K562 (cell line): ENCODE measurements around the gene ENSA. TPM values are rescaled to one million over a fixed set of nuclear protein-coding genes. Genes with fewer than 3 reads are reported as not detected.

ENCODE experiments used
- BACH1 ChIP-seq: fragments of 200-800 bp; sonication (Bioruptor generic); IDR thresholded peaks from 2 replicates; pipeline ENCODE4 v1.6.1; 2016; ENCODE audit warnings: missing genetic modification characterization, missing compliant biosample characterization
- BRD9 ChIP-seq: fragments of 450-650 bp; IDR thresholded peaks from 2 replicates; pipeline ENCODE4 v1.6.1; 2018; ENCODE audit warnings: low read depth; ENCODE audit not compliant: partially characterized antibody
- CTBP1 ChIP-seq: fragments of 450-650 bp; IDR thresholded peaks from 2 replicates; pipeline ENCODE4 v1.6.1; 2016; ENCODE audit warnings: borderline replicate concordance
- E2F3 ChIP-seq: fragments of 250-450 bp; sonication (Bioruptor Pico); IDR thresholded peaks from 2 replicates; pipeline ENCODE4 v1.4.0; 2020; ENCODE audit warnings: mild to moderate bottlenecking
- GABPB1 ChIP-seq: sonication (generic); formaldehyde crosslinking; IDR thresholded peaks from 2 replicates; pipeline ENCODE4 v1.8.0; 2022; ENCODE audit warnings: mild to moderate bottlenecking, missing genetic modification reagents
- GATA2 ChIP-seq: sonication (generic); formaldehyde crosslinking; IDR thresholded peaks from 2 replicates; pipeline ENCODE4 v1.4.0; 2020; ENCODE audit warnings: mild to moderate bottlenecking, missing genetic modification reagents
- GTF2A2 ChIP-seq: IDR thresholded peaks from 2 replicates; pipeline ENCODE4 v1.6.1; 2016; ENCODE audit warnings: mild to moderate bottlenecking, missing genetic modification characterization, missing compliant biosample characterization
- MAFK ChIP-seq: IDR thresholded peaks from 2 replicates; pipeline ENCODE4 v1.6.1; 2011; ENCODE audit warnings: low read length, improper control_type of control experiment
- MYC ChIP-seq, 2 experiments: fragments of 250-450 bp in 1 of 2; sonication (Bioruptor Pico) in 1 of 2; IDR thresholded peaks; 2 replicates each; pipeline versions ENCODE4 v1.5.1 to v1.6.1; 2012 to 2021; ENCODE audit warnings: low read depth in 2 of 2, borderline replicate concordance in 1 of 2, improper control_type of control experiment in 1 of 2, low read length in 1 of 2, mild to moderate bottlenecking in 1 of 2, moderate library complexity in 1 of 2
- NCOA1 ChIP-seq: fragments of 450-650 bp; IDR thresholded peaks from 2 replicates; pipeline ENCODE4 v1.6.1; 2016; ENCODE audit warnings: low read depth
- NCOR1 ChIP-seq: fragments of 450-650 bp; IDR thresholded peaks from 2 replicates; pipeline ENCODE4 v1.6.1; 2016; ENCODE audit warnings: mild to moderate bottlenecking, moderate library complexity
- NFE2 ChIP-seq: IDR thresholded peaks from 2 replicates; pipeline ENCODE4 v1.6.1; 2014; ENCODE audit warnings: antibody characterized with exemption, low read depth
- NFE2L1 ChIP-seq: fragments of 450-650 bp; IDR thresholded peaks from 2 replicates; pipeline ENCODE4 v1.6.1; 2016; ENCODE audit warnings: missing genetic modification characterization, low read depth, mild to moderate bottlenecking, missing compliant biosample characterization, moderate library complexity, borderline replicate concordance
- NFIC ChIP-seq: fragments of 450-650 bp; IDR thresholded peaks from 2 replicates; pipeline ENCODE4 v1.6.1; 2017; ENCODE audit warnings: mild to moderate bottlenecking, inconsistent platforms
- NONO ChIP-seq, 2 experiments: fragments of 200-400 bp in 1 of 2; fragments of 450-650 bp in 1 of 2; formaldehyde crosslinking in 1 of 2; IDR thresholded peaks; 2 replicates each; pipeline ENCODE4 v1.6.1; 2017; ENCODE audit warnings: low read depth in 2 of 2, mild to moderate bottlenecking in 2 of 2, moderate library complexity in 2 of 2, low read length in 1 of 2
- NR2C2 ChIP-seq, 2 experiments: fragments of 200-800 bp in 1 of 2; sonication (Bioruptor generic) in 1 of 2; sonication (generic) in 1 of 2; formaldehyde crosslinking in 1 of 2; IDR thresholded peaks; 2 replicates each; pipeline versions ENCODE4 v1.6.1 to v1.8.0; 2016 to 2022; ENCODE audit warnings: mild to moderate bottlenecking in 1 of 2, missing compliant biosample characterization in 1 of 2, missing genetic modification characterization in 1 of 2, missing genetic modification reagents in 1 of 2
- TSHZ1 ChIP-seq: fragments of 250-450 bp; sonication (Bioruptor Pico); IDR thresholded peaks from 2 replicates; pipeline ENCODE4 v1.4.0; 2020; ENCODE audit warnings: mild to moderate bottlenecking, moderate library complexity
- XRCC3 ChIP-seq: fragments of 450-650 bp; IDR thresholded peaks from 2 replicates; pipeline ENCODE4 v1.6.1; 2017; ENCODE audit warnings: mild to moderate bottlenecking, moderate library complexity
- ZKSCAN3 ChIP-seq: fragments of 250-450 bp; sonication (Bioruptor Pico); IDR thresholded peaks from 2 replicates; pipeline ENCODE4 v1.4.0; 2020
- ZKSCAN8 ChIP-seq: fragments of 200-800 bp; sonication (Bioruptor generic); IDR thresholded peaks from 2 replicates; pipeline ENCODE4 v1.6.1; 2016; ENCODE audit warnings: missing genetic modification characterization, missing compliant biosample characterization
- polyA plus RNA-seq, 8 experiments: library from polyadenylated mRNA; depleted of rRNA in 4 of 8; stranded (reverse) in 5 of 8; unstranded in 3 of 8; fragments of >200 nt; fragmentation: Nextera tagmentation in 2 of 8; fragmentation: Illumina TruSeq in 1 of 8; extraction: Ambion mirVana in 2 of 8; extraction: Trizol in 1 of 8; gene quantifications; 2 replicates each; pipeline versions ENCODE4 v1.2.1 to v1.2.3, GENCODE V29; 2011 to 2014; ENCODE audit warnings: inconsistent platforms in 1 of 8, missing spikeins in 1 of 8
- total RNA-seq, 7 experiments: library from RNA; depleted of rRNA in 6 of 7; stranded (reverse); fragments of >200 nt in 6 of 7; fragmentation: Illumina TruSeq in 2 of 7; extraction: Trizol in 2 of 7; gene quantifications; 2 replicates each; pipeline versions ENCODE4 v1.2.1 to v1.2.3, GENCODE V29; 2011 to 2021; ENCODE audit warnings: low replicate concordance in 1 of 7
- TF ChIP-seq, protein P1 (sequence below): fragments of 450-650 bp; formaldehyde crosslinking; IDR thresholded peaks from 2 replicates; pipeline ENCODE4 v1.4.0; 2020; ENCODE audit warnings: mild to moderate bottlenecking
- TF ChIP-seq, protein P2 (sequence below): fragments of 200-800 bp; sonication (Bioruptor generic); IDR thresholded peaks from 2 replicates; pipeline ENCODE4 v1.6.1; 2017; ENCODE audit warnings: missing genetic modification characterization, missing compliant biosample characterization

The ENSA gene
- total and polyA plus RNA-seq, 9 of the 15 experiments (the other 6 are each of a cell fraction or from before 2014, with no cell fraction given), result 68.1 to 605 (median 188) TPM

GRCh38 chr1:150613061-150613920, 16.1 kb downstream of the ENSA start (continued):
- TF ChIP-seq E2F3 (CRISPR knock-in tag), result no peak
- TF ChIP-seq ZKSCAN8 (CRISPR knock-in tag), result peak; percentile 70; the same call in 1 of the 2 replicates
- 0 out of 2 replicates have a peak, but pooled peaks have one; percentile 9 for TF ChIP-seq ZKSCAN3 (CRISPR knock-in tag)
- 0 out of 4 replicates have a peak, but pooled peaks of 1 of the 2 experiments have one; percentile 11 for TF ChIP-seq NONO (IDR thresholded peaks at IDR 0.05; ENCODE audit: low read depth in 2 of 2, low read length in 1 of 2)
- TF ChIP-seq BRD9, result peak; percentile 85
- no peak for TF ChIP-seq GATA2 (CRISPR knock-in tag)
- peak; percentile 91 for TF ChIP-seq BACH1
- 0 out of 2 replicates have a peak, but pooled peaks have one; percentile 11 for TF ChIP-seq NFE2L1
- TF ChIP-seq, protein P1, sequence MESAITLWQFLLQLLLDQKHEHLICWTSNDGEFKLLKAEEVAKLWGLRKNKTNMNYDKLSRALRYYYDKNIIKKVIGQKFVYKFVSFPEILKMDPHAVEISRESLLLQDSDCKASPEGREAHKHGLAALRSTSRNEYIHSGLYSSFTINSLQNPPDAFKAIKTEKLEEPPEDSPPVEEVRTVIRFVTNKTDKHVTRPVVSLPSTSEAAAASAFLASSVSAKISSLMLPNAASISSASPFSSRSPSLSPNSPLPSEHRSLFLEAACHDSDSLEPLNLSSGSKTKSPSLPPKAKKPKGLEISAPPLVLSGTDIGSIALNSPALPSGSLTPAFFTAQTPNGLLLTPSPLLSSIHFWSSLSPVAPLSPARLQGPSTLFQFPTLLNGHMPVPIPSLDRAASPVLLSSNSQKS (CRISPR knock-in tag), result 0 out of 2 replicates have a peak, but pooled peaks have one; percentile 43
- TF ChIP-seq TSHZ1, result no peak
- TF ChIP-seq, protein P2, sequence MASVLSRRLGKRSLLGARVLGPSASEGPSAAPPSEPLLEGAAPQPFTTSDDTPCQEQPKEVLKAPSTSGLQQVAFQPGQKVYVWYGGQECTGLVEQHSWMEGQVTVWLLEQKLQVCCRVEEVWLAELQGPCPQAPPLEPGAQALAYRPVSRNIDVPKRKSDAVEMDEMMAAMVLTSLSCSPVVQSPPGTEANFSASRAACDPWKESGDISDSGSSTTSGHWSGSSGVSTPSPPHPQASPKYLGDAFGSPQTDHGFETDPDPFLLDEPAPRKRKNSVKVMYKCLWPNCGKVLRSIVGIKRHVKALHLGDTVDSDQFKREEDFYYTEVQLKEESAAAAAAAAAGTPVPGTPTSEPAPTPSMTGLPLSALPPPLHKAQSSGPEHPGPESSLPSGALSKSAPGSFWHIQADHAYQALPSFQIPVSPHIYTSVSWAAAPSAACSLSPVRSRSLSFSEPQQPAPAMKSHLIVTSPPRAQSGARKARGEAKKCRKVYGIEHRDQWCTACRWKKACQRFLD, result peak; percentile 80; the same call in 1 of the 2 replicates
- TF ChIP-seq NFE2, result peak; percentile 95
- no peak for TF ChIP-seq NR2C2 (CRISPR knock-in tag; IDR thresholded peaks at IDR 0.05)
- TF ChIP-seq NR2C2 (tag; IDR thresholded peaks at IDR 0.05), result peak; percentile 48
- 0 out of 2 replicates have a peak, but pooled peaks have one; percentile 50 for TF ChIP-seq CTBP1
- peak; percentile 74 for TF ChIP-seq NCOR1
- peak; percentile 42; the same call in 1 of the 2 replicates for TF ChIP-seq GTF2A2 (tag)
- no peak for TF ChIP-seq XRCC3
- TF ChIP-seq MYC (IDR thresholded peaks at IDR 0.05; ENCODE audit: low read depth, low read length), result no peak
- no peak for TF ChIP-seq MYC (CRISPR knock-in tag; IDR thresholded peaks at IDR 0.05; ENCODE audit: borderline replicate concordance, low read depth)
- TF ChIP-seq NCOA1, result peak; percentile 74; the same call in 1 of the 2 replicates
- TF ChIP-seq NFIC, result peak; percentile 64
- peak; percentile 70 for TF ChIP-seq MAFK
- 0 out of 2 replicates have a peak, but pooled peaks have one; percentile 25 for TF ChIP-seq GABPB1
